Stimulated activated CD4-positive, alpha-beta T cell treated with anti-CD3 and anti-CD28 coated beads, Interleukin-2, amount 100 ng/mL, for 4 hours (primary cell): Measurements from ENCODE around the gene GARIN3.
A peak's percentile ranks its signal among the peaks of the same experiment; 100 is the strongest.
"Not testable (repeated sequence)": the region's sequence is repeated elsewhere in the genome, so short reads cannot be mapped to it uniquely, and the experiment has no call there.

ENCODE experiments used
- DNase-seq: peaks from one replicate; pipeline ENCODE4 v3.0.0-alpha.2; 2020; ENCODE audit warnings: low read depth

The GARIN3 gene

DNA sequence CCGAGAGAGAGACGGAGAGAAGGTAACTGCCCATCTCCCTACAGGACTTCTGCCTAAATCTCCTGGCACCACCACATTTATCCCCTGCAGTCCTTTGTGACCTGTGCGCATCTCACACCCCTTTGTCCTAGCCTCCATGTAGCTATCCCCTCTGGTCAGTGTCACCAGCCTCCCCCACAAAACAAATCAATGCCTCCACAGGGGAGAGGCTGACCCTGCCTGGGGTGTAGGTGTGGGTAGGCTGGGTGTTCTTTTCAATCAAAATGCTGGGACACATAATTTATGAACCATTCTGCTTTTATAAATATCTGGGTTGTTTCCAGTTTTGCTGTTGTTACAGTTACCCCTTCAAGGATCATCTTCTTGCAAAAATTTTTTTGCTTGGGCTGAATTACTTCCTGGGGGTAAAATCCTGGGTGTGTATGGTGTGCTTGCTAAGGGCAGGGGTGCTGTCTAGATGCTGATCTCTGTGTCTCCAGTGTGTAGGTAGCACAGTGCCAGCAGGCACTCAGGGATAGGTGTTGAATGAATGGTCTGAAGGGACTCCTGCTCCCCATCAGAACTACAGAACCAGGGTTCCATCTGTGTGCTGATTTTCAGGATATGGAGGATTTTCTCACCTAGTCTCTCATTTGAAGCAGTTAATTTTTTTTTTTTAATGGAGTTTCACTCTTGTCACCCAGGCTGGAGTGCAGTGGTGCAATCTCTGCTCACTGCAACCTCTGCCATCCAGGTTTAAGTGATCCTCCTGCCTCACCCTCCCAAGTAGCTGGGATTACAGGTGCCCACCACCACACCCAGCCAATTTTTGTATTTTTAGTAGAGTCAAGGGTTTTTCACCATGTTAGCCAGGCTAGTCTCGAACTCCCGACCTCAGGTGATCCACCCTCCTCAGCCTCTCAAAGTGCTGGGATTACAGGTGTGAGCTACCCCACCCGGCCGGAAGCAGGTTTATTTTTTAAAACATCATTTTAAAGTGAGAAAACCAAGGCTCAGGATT lies at the start of gene GARIN3:
Gene GARIN3, minus strand, starts transcription at position 51 of the 1,000 bp plus-strand sequence. CDS start 96 bp downstream, outside the sequence.
- DNase-seq: no peak

DNA sequence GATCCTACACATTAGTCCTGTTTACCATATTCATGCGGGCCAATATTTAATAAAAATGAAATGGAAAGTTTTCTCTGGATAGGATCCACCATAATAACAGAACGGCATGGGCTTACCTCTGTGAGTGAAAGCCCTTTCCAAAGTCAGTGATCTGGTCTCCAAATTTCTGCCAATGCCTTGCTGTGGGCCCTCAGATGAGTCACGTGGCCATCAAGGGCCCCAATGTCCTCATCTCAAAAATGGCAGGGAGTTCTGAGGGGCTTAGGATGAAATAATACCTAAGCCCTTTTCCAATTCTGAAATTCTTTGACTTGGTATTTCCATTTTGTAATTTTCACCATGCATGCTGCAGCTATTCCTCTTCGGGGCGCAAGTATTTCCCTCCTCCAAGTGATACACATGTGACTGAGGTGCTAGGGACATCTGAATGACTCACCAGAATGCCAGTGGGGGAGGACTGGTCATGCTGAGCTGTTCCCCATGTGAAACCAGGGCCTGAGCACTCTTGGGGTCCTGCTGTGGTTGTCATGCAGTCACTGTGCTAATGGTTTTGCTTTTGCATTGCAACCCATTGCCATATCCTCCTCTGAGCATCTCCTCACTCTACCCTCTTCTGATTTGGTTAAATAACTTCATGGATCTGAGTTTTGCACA lies 49.6 kb upstream of the GARIN3 start:
- DNase-seq: no peak

DNA sequence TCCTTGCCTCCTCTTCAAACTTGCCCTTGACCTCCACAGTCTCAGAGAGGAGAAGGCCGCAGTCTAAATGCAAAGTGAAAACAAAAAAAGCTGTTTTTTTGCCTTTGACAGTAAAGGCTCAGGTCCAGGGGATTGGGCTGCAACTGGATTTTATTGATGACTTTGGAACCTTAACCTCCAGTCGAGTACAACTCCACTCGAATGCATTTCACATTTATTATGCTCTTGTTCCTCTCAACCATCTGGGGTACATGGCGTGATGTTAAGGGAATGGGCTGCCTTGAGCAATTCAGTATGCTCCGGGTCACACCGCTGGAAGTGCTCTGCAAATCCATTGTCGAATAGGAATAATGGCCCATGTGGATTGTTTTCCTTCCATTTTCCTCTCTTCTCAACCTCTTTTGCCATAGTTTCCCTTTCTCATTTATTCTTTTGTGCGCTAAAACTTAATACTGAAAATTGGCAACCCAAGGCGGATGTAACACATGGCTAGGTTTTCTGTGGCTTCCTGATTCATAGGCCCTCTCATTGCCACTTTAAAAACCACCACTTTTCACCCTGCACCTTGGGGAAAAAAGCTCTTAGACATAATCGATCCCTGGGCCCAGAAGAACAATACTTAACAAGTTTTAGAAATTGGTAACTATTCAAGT lies 48.9 kb upstream of the GARIN3 start:
- no peak for DNase-seq

DNA sequence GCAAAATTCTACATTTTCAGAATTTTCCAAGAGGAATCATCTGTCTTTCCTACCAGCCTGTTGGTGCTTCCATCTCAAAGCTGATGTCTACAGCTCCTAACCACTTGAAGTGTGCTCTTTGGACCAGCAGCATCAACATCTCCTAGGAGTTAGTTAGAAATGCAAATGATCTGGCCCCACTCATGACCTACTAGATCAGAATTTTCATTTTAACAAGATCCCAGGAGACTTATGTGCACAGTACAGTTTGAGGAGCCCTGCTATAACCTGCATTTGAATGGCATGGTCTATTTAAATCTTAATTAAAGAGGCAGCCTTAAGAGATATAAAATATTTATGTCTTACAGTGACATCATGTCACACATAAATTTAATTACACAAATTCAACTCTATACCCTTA lies 48.4 kb upstream of the GARIN3 start:
- no peak for DNase-seq

DNA sequence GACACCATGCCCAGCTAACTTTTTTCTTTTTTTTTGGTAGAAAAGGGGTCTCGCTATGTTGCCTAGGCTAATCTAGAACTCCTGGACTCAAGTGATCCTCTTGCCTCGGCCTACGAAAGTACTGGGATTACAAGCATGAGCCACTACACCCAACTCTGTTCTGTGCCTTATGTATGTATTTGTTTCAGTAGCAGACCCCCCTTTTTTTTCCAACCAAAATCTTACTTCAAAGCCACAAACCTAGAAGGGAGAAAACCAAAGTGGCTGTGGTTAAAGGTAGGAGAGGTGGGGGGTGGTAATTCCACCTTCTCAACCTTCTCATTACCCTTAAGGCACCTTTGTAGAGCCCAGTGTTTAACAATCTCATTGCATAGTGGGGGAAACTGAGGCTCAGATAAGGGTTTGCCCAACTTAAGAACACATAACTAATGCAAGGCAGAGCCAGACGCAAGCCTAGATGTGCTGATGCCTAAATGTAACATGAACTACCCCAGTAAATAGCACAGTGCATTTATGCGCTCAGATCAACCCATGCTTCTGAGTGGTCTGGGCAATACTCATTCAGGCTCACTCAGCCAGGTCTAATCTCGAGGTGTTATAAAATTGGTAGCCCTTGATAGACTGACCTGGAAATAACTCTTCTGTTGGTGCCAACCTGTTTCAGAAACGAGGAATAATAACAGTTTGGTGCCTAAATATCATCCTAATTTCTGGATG lies 47.6 kb upstream of the GARIN3 start:
- DNase-seq: no peak

DNA sequence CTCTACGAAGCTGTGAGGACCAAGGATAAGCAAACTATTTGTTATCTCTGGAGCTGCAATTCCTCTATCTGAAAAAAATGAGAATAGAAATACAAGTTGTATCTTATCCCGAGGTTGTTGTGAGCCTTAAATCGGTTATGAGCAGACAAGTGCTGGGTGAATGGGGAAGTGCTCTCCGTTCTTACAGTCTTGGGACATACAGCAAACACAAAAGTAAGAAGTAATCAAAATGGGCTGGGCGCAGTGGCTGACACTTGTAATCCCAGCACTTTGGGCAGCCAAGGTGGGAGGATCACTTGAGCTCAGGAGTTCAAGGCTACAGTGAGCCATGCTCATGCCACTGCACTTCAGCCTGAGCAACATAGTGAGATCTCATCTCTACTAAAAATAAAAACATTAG lies 46.2 kb upstream of the GARIN3 start:
- no peak for DNase-seq

DNA sequence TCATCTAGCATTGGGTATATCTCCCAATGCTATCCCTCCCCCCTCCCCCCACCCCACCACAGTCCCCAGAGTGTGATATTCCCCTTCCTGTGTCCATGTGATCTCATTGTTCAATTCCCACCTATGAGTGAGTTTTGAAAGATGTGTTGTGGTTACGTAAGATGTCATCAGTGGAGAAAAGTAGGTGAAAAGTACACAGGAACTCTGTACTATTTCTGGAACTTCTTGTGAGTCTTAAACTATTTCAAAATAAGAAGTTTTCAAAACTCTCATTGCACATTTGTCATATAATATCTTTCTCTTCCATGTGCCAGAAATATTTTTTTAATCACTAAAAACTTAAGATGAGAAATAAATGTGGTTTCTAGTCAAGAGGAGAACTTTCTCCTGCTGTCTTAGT lies 44.6 kb upstream of the GARIN3 start:
- not testable (repeated sequence) for DNase-seq

DNA sequence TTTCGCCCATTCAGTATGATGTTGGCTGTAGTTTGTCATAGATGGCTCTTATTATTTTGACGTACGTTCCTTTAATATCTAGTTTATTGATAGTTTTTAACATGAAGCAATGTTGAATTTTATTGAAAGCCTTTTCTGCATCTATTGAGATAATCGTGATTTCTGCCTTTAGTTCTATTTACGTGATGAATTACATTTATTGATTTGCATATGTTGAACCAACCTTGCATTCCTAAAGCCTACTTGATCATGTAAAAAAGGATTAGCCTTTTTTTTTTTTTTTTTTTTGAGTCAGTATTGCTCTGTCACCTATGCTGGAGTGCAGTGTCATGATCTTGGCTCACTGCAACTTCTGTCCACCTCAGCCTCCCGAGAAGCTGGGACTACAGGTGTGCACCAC lies 39.6 kb upstream of the GARIN3 start:
- no peak for DNase-seq

DNA sequence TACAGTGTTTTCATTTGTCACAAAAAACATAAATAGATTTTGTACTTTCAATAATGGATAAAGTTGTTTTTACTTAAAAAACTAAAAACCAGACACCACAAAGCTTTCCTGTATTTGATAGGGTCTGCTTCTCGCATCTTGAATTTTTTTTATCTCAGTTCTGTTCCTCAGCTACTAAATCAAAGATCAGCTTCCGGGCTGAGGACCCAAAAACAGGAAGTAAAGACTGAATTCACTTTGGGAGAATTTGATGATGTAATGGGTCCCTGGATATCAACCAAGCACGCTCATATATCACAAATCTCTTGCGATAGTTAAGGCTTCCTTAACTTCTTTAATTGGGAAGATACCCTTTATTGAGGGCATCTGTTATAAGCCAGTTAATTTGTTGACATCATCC lies 38.7 kb upstream of the GARIN3 start:
- DNase-seq: no peak

DNA sequence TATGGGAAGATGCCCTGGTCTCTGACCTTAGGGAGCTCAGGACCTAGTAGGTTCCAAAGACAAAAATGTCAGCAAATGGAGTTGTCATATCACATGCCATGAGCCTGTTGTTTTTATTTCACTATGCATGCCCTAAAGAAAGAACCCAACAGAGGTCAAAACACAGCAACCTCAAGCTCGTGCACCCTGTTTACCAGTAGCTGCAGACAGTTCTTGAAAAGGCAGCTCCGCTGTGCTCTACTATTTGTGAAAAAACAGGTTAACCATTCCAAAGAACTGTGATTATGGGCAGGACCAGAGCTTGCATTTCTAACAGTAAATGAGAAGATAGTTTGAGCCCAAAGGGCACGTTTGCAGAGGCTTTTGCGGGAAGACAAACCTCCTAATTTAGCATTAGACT lies 37.4 kb upstream of the GARIN3 start:
- no peak for DNase-seq

DNA sequence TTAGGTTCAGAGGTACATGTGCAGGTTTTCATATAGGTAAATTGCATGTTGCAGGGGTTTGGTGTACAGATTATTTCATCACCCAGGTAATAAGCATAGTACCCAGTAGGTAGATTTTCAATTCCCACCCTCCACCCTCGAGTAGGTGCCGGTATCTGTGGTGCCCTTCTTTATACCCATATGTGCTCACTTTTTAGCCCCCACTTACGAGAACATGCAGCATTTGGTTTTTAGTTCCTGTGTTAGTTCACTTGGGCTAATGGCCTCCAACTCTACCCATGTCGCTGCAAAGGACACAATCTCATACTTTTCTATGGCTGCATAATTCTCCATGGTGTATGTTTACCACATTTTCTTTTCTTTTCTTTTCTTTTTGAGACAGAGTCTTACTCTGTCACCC lies 35.8 kb upstream of the GARIN3 start:
- DNase-seq: no peak

DNA sequence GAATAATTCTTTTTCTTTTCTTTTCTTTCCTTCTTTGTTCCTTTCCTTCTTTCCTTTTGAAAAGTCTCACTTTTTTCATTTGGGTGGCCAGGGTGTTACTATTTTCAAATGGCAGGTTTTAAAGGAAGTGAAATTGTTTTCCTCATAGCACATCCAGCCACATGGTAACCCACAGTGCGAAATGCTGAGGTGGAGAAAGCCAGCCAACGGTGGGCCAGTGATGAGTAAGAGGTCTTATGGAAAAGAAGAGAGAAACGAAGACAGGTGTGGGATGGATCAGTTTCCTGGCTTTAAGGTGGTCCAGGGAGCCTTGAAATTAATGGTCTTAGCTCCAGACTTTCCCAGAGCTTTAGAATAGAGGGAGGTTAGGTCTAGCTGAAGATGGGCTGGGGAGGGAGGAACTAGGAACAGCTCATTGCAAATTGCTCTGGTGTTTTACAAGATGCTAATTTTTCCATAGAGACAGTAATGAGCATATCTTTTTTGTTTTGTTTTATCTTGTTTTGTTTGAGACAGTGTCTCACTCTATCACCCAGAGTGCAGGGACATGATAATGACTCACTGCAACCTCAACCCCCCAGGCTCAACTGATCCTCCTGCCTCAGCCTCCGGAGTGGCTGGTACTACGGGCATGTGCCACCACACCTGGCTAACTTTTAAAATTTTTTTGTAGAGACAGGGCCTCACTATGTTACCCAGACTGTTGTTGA lies 32.4 kb upstream of the GARIN3 start:
- peak; percentile 57 for DNase-seq

DNA sequence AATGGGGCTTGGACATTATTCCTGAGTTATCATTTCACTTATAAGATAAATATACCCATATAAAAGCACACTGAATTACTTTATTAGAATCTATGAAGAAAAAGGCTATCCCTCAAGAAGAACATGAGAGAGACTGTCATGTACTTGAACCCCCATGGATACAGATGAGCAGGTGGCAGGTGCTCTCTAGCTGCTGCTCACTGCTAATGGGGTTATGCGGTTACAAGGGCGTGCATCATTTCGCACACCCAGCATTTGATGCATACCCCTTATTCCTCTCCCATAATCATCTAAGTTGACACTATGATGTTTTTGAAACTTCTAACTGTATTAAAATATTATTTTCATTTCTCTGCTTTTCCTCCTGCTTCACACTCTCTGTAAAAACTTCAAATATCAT lies 31.0 kb upstream of the GARIN3 start:
- DNase-seq: no peak

DNA sequence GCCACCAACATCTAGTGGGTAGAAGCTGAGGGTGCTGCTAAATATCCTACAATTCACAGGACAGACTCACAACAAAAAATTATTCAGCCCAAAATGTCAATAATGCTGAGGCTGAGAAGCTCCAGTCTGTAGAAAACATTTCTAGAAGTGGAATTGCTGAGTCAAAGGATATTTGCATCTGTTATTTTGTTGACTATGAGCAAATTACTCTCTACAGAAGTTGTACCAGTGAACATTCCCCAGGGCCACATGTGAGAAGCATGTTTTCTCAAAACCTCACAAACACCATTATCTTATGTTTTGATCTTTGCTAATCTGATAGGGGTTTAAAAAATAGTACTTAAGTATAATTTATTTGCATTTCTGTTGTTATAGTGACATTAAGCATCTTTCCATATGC lies 30.0 kb upstream of the GARIN3 start:
- DNase-seq: no peak

DNA sequence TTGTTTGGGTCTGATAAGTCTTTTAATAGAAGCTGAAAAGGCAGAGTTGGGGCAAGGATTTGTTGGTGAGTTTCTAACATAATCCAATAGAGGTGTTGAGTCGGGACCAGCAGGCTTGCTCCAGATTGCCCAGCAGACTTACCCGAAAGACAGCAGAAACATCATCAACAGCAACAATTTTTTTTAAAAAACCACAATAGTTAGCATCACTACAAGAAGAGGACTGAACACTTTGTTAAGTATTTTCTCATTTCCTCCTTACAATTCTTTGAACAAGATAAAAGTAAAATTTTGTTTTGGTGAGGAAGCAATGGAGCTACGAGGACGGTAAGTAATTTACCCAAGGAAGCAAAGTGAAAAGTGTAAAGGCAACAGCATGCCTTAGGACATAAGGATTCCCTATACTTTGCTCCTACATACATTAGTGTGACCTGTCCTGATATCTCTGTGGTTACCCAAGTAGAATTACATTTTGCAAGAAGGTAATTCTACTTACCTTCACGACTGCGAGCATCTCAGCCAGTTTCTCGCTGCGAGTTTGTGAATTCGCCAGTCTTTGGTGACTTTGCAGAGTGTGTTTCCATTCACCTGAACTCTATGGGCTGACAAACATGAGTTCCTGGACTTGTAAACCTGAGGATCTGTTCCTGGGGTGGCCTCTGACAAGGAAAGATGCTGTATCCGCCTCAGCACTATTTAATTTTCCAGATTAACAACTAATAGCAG lies 27.8 kb upstream of the GARIN3 start:
- DNase-seq: no peak

DNA sequence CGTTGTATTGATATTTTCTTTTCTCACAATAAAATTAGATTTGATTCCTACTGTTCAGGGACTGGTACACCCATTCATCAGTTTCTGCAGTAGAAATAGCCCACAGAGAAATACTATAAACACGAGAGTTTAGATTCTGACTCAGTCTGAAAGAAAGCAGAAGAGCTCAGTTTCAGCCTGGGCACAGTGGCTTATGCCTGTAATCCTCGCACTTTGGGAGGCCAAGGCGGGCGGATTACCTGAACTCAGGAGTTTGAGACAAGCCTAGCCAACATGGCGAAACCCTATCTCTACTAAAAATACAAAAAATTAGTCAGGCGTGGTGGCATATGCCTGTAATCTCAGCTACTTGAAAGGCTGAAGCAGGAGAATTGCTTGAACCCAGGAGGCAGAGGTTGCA lies 23.2 kb upstream of the GARIN3 start:
- no peak for DNase-seq

DNA sequence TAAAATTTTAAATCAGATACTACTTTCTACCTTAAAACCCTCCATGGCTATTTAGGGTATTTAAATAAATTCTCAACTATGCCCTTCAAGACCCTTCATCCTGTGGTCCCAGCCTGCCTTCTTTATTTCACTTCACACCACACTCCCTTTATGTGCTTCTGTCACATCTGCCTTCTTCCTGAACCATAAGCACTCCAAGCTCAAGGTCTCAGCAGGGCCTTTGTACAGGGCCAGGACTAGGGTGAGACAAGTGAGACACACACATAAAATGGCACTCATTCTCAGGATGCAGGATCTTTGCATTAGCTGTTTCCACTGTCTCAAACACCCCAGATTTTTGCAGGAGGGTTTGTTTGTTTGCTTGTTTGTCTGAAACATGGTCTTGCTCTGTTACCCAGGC lies 22.2 kb upstream of the GARIN3 start:
- DNase-seq: no peak

DNA sequence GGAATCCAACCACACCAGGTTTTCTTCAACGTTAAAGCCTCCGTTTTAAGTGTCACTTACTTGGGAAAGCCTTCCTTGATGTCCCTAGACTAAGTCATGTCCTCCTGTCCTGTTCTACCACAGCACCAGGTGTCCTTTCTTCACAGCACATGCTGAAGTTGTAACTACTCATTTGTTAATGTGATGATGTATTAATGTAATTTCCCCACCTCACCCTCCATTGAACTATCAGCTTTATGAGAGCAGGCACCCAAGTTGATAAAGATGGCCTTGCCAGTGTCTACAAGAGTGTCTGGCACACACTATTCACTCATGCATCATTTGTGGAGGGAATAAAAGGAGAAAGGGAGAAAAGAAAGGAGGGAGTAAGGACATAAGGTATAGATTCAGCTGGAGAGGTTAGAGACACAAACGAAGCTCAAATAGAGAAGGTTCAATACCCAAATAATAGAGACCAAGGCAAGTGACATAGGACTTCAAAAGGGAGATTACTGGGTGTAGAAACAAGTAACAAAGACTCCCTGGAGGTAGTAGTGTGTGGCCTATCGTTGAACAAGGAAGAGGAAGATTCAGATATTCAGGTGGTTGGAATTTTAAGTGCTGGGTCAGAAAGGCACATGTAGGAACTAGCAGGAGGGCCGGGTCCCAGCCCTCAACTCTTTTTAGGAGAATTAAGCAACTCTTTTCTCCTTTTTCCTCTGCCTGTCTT lies 21.1 kb upstream of the GARIN3 start:
- no peak for DNase-seq

DNA sequence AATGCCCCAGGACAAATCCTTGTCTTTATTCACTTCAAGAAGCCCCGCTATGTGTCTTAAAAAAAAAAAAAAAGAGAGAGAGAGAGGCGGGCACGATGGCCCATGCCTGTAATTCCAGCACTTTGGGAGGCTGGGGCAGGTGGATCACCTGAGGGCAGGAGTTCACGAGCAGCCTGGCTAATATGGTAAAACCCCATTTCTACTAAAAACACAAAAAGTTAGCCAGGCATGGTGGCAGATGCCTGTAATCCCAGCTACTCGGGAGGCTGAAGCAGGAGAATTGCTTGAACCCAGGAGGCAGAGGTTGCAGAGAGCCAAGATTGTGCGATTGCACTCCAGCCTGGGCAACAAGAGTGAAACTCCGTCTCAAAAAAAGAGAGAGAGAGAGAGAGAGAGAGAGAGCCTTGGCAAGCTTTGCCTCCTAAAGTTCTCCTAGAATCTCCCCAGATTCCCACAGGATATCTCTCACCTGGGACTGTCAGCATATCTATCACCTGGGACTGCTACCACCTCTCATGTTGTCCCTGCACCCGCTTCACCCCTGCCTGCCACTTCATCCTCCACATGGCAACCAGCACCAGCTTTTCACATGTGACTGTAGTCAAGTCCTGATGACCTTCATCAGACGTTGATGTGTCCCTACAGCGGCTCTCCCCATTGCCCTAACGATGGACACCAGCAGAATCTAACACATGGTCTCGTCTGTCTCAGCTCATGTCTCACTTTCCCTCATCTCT lies 20.4 kb upstream of the GARIN3 start:
- DNase-seq: no peak
